NCI-H1105 (cell line): ENCODE results near the gene TFF2.

Experiments used
- DNase-seq: peaks from one replicate; lab custom pipeline; 2025; lab: John Stamatoyannopoulos, UW

Gene TFF2

DNA sequence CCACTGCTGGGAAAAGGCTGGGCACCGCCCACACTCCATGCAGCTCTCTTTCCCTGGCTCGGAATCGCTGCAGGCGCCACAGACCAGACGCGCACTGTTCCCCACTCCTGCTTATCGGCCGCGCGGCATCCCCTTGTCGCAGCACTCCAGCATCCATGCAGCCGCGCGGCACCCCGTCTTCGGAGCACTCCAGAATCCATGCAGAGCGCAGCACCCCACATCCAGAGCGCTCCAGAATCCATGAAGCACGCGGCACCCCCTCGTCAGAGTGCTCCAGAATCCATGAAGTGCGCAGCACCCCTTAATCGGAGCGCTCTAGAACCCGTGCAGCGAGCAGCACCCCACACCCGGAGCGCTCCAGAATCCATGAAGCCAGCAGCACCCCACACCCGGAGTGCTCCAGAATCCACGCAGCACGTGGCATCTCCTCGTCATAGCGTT lies 45.1 kb downstream of the TFF2 start:
- DNase-seq: no peak

DNA sequence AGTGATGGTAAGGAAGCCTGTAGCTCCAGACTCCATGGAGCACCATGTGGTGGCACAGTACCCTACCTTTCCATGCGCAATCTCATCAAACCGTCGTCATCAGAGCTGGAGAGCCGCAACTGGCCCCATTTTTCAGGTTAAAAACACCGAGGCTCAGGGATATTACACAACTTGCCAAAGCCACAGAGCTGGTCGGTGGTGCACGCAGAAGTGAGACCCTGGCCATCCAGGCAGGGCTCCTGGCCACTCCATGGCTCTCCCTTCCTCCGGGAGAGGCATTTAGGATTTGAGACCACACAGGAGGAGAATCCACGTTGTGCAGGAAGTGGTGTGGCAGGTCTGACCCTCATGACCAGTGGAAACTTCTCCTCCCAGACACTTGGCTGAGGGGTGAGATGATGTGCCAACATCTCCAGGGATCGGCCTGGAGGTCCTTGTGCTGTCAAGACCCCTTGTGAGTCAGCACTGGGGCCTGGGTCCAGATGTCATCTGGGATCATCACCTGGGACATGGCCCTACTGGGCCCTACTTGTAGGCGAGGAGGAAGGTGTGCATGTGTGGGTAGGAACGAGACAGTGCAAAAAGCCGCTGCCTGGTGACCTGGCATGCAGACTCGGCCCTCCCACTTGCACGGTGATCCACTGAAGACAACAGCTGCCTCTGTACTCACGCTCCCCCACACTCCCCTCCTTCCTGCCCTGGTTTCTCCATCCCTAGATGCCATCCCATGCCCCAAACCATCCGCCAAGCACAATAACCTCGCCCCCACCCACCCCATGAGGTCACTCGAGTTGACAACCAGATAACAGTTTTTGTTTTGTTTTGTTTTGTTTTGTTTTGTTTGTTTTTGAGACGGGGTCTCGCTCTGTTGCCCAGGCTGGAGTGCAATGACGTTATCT lies 46.0 kb downstream of the TFF2 start:
- DNase-seq: no peak

DNA sequence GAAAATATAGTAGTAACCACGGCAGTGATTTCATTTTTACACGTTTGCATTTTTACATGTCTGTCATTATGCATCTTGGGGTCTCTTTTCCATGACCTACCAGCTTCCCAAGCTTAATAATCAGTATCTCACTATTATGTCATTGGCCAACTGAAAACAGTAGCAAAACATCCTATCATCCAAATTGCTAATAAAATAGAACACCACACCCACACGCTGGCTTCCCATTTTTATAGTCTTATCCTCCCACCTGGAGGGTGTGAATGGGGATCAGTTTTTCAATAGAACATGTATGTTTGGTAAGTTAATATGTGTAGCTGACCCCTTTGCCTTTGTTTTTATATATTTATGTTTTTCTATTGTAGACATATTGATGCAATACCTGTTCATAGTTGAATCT lies 47.4 kb downstream of the TFF2 start:
- DNase-seq: no peak

DNA sequence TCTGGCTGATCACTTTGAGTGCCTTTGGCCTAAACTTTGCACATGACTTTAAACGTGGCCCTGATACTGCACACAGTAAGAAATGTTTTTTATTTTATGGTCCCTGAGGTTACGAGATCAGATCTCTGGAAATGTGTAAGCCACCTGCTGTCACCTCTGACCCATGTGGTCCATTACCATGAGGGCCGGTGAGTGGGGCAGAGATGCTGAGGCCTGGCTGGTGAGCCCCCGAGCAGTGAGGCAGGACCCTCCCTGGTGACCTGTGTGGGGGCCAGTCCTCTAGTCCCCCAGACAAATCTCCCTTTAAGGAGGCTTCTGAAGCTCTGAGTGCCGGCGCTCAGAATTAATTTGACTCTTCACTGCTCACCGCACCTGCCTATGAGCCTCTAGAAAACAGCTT lies 48.0 kb downstream of the TFF2 start:
- no peak for DNase-seq

DNA sequence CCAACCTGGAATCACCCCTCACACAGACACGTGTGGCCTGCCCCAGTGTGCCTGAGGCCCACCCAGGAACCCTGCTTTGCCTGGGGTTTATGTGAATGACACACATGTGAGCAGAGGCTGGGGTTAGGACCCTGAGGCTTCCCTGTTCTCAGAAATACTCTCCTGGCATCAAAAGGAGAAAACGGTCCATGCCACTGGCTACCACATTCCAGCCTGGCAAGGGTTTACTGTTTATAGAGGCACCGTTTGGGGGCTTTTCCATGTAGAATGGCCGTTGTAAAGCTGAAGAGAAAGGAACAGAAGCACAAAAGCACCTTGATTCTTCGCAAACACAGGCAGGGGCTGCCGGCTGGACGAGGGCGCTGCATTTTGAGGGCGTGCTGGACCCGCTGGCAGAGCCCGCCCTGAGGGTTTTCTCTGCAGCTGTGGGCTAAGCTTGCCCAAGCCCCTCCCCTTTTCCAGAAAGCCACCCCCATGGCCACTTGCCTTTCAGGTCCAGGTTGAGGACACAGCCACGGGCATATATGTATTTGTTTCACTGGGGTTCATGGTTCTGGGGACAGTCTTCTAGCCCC lies 48.6 kb downstream of the TFF2 start:
- DNase-seq: no peak

DNA sequence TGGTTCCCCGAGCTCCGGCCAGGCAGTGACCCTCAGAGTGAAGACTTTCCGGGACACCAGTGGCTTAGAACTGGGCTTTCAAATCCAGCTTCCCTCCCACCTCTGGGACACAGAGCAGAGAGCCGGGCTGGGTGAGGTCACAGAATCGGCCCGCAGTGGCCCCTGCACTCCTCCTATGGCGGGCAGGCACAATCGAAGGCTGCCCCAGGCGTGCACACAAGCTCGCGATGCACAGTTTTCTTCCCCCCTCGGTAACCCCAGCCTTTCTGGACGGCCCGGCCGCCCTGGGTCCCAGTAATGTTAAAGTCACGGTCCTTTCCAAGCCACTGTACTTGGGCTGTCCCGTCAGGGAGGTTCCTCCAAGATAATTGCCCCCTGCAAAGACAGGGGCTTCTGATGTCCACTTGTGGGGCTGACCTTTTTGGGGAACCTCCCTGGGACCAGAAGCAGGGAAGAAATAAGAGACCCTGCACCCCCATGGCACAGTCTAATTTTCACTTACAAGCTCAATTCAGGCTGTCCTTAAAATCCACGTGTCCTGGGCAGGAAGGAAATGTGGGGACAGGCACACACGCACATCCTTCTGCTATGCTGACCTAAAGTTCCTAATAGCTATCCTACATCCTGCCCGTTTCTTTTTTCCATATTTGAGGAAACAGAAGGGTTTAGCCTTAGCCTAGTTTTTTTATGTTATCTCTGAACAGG lies 49.3 kb downstream of the TFF2 start:
- DNase-seq: no peak

DNA sequence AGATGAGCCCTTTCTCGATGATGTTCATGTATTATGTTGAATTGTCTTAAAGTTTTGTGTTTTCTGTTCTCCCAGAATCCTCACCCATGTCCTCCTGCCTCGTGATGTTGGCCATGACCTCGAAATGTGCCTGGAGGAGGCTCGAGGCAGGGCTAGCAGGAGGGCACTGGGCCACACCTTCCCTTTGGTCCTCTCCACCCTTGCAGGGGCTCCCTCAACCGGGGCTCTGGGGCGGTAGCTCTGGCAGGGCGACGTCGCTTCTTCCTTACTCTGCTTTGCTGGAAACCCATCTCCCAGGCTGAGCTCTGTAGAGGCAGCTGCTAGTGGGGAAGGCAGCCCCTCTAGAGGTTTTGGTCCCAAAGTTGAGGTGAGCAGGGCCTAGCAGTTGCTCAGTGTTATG lies 49.8 kb downstream of the TFF2 start:
- DNase-seq: no peak

DNA sequence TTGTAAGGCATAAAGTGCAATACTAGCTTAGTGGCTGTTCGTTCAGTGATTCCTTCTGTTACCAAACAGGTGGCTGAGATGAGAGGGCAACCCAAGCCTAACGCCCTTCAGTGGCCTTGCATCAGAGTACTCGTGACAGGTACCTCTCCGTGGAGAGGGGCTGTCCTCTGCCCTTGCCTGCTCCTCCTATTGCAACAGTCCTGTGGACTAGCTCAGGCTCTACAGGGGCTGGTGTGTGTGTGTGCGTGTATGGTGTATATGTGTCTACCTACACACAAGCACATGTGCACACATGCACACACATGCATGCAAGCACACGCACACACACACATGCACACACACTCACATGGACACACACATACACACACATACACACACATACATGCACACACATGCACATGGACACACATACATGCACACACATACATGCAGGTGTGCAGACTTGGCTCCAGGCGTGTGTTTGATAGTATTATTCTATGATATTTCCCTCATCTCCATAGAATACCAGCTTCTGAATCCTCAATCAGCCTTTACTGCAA lies 50.7 kb downstream of the TFF2 start:
- no peak for DNase-seq

DNA sequence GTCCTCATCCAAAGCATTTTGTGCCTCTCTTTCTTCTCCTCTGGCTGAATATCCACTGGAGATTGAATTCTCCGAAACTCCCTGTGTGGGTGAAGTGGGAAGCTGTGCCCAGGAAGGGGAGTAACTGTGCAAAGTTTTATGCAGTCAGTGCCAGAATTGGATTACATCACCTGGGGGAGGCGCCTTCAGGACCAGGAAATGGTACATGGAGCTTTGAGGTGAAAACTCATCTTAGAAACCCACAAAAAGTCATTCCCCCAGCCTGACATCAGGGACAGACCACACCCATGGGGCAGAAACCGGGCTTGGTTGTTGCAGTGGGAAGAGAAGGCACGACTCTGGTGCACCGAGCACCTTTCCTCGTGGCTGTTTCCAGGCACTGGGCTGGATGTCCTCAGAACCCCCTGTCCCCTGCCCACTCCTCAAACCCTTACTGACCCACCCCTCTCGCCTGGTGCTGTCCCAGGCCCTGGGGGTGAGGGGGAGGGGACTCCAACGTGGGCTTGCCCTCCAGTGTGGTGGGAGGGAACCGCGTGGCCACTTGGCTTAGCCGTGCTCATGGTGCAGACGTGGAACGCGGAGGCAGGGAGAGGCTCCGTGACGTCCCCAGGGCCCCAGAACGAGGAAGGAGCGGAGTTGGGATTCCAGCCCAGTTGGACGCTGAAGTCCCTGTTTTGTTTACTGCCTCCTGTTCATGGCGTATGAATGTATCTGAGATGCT lies 51.3 kb downstream of the TFF2 start:
- no peak for DNase-seq

DNA sequence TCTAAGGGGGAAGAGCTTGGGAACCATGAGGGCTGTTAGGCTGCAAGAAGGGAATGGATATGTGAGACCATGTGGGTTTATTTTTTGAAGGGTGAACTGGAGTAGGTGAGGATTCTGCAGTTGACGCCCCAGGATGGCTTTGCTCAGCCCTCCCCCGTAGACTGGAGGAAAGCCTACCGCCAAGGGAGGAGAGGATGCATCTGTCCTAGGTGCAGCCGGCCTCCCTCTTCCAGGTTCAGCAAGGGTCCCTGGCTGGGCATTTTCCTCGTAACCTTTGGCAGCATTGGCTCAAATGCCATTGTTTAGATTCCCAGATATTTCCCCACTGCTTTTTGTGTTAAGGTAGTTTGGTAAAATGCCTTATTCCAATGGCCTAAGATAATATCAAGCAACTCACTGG lies 52.1 kb downstream of the TFF2 start:
- DNase-seq: no peak

DNA sequence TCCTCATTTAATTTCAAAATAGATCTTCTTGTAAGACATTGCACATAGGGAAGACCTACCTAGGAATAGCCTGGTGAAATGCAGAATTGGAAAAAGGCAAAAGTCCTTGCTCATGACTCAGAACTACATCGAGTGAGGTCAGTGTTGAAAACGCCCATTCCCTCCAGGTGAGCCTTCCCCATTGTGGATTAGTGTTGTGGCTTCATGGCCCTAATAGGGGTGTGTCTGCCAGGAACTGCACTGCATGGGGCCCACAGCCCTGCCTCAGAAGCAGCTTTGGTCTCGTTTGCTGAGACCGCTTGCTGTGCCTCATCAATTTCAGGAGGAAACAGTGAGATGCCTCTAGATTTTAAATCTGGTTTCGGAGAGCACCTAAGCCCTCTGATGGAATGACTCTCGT lies 52.6 kb downstream of the TFF2 start:
- no peak for DNase-seq

DNA sequence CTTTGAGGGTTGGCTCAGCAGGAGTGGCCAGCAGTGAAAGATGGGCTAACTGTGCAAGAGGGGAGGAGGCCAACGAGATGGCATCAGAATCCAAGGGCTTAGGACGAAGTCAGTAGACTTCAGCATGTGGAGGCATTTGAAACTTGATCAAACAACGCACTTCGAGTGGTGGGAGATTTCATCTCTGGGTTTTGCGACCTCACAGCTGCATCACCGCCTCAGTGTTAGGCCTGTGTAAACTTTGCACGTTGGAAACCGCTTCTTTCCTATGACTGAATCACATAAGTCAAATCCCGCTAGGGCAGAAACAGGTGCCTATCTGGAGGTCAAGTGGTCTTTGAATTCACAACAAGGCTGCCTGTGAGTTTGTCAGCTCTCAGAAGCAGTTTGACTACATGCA lies 53.4 kb downstream of the TFF2 start:
- no peak for DNase-seq

DNA sequence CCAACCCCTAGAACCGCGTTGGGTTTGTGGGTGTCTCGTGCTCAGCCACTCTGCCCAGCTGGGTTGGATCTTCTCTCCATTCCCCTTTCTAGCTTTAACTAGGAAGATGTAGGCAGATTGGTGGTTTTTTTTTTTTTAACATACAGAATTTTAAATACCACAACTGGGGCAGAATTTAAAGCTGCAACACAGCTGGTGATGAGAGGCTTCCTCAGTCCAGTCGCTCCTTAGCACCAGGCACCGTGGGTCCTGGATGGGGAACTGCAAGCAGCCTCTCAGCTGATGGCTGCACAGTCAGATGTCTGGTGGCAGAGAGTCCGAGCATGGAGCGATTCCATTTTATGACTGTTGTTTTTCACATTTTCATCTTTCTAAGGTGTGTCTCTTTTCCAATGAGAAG lies 54.3 kb downstream of the TFF2 start:
- DNase-seq: no peak
